ENCODE data around the gene LCN15.

The LCN15 gene

DNA sequence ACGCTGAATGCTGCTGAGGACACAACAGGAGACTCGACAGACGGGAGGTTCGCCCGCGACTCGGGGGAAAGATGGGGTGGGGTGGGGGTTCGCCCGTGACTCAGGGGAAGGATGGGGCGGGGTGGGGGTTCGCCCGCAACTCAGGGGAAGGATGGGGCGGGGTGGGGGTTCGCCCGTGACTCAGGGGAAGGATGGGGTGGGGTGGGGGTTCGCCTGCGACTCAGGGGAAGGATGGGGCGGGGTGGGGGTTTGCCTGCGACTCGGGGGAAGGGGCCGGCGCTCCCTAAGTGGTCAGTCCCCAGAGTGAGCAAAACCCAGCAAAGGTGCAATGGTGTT, 18.2 kb downstream of the LCN15 start:
- no peak for DNase-seq
- TF ChIP-seq, protein P1, sequence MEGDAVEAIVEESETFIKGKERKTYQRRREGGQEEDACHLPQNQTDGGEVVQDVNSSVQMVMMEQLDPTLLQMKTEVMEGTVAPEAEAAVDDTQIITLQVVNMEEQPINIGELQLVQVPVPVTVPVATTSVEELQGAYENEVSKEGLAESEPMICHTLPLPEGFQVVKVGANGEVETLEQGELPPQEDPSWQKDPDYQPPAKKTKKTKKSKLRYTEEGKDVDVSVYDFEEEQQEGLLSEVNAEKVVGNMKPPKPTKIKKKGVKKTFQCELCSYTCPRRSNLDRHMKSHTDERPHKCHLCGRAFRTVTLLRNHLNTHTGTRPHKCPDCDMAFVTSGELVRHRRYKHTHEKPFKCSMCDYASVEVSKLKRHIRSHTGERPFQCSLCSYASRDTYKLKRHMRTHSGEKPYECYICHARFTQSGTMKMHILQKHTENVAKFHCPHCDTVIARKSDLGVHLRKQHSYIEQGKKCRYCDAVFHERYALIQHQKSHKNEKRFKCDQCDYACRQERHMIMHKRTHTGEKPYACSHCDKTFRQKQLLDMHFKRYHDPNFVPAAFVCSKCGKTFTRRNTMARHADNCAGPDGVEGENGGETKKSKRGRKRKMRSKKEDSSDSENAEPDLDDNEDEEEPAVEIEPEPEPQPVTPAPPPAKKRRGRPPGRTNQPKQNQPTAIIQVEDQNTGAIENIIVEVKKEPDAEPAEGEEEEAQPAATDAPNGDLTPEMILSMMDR (IDR thresholded peaks at IDR 0.05; ENCODE audit: low read depth, low read length) = no peak
- Histone ChIP-seq H3K9me3 (ENCODE audit: severe bottlenecking) (no peaks in the 10 kb centered on the region), H3K4me3 (ENCODE audit: low read depth, low read length) (no peak overlapping the region), H3K36me3 (no peaks in the 10 kb centered on the region), H3K27ac (no peak overlapping the region), H3K27me3 (ENCODE audit: insufficient read depth, low read depth, severe bottlenecking) (no peaks in the 10 kb centered on the region)

DNA sequence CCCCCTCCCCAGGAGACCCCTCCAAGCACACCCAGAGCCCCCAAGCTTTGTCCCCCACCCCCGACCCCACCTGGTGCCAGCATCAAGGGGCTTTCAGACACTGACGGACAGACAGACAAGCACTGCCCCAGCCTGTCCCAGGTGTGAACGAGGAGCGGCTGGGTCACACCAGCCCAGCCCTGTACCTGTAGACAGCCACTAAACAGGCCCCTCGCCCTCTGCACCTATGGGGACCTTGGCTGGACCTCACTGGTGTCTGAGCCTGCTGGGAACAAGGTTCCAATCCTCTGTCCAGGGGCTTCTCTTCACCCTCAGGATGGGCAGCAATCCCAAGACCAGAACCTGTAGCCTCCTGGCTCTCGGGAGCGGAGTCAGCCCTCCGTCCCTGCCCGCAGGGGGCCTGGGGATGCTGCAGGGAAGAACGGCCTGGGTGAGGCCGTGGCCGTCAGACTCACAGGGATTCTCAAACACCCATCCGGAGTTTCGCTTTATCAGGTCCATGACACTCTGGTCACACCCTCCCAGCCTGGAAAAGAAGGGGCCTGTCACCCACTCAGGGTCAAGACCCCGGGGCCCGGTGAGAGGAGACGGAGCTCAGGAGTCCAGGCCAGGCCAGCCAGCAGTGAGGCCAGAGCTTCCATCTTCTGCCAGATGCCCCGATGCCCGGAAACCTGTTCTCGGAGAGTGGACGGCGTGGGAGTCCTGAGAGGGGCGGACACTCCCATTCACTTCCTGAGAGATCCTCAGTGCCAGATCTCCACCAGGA, 18.7 kb downstream of the LCN15 start:
- TF ChIP-seq, protein P1 (IDR thresholded peaks at IDR 0.05; ENCODE audit: low read depth, low read length) = no peak
- Histone ChIP-seq H3K9me3 (ENCODE audit: severe bottlenecking) (no peaks in the 10 kb centered on the region), H3K27me3 (ENCODE audit: insufficient read depth, low read depth, severe bottlenecking) (no peaks in the 10 kb centered on the region), H3K36me3 (no peaks in the 10 kb centered on the region), H3K4me3 (ENCODE audit: low read depth, low read length) (no peak overlapping the region), H3K27ac (no peak overlapping the region)
- no peak for DNase-seq

DNA sequence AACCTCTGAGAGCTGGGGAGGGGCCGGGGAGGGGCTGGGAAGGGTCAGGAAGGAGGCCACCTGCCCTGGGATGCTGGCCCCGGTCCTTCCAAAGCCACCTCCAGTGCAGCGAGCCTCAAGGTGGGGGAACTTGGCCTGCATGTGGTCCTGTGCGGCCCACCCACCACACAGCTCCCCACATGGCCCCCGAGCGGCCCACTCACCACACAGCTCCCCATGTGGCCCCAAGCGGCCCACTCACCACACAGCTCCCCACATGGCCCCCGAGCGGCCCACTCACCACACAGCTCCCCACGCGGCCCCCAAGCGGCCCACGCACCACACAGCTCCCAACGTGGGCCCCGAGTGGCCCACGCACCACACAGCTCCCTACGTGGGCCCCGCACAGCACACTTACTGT, 19.5 kb downstream of the LCN15 start:
- Histone ChIP-seq H3K4me3 (ENCODE audit: low read depth, low read length) (no peak overlapping the region), H3K27me3 (ENCODE audit: insufficient read depth, low read depth, severe bottlenecking) (no peaks in the 10 kb centered on the region), H3K9me3 (ENCODE audit: severe bottlenecking) (no peaks in the 10 kb centered on the region), H3K27ac (no peak overlapping the region), H3K36me3 (no peaks in the 10 kb centered on the region)
- TF ChIP-seq, protein P1 (IDR thresholded peaks at IDR 0.05; ENCODE audit: low read depth, low read length) = no peak
- DNase-seq = no peak

DNA sequence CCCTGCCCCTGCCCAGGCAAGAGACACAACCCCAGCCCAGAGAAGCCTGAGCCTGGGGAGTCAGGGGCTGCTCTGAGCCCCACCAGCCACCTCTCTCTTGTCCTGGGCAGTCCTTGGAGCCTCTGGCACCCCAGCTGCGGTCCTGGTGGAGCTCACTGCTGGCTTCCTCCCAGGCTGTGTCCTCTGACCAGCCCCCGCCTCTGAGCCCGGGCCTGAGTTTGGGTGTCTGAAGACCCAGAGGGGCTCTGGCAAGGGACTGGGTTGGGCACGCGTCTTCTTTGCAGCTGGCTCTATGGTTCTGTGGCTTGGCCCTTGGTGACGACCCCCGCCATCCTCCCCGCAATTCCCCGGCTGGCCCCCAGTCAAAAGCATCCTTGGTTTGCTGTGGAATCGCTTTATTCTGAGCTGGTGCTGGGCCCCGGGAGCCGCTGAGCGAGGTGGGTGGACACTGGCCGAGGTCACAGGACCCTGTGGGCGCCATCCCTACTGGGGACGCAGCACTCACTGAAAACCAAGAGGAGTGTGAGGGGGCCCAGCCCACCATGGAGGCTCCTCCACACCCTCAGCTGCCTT, 20.6 kb downstream of the LCN15 start:
- TF ChIP-seq, protein P1 (IDR thresholded peaks at IDR 0.05; ENCODE audit: low read depth, low read length) = no peak
- no peaks in the 10 kb centered on the region for H3K27me3 ChIP-seq (ENCODE audit: insufficient read depth, low read depth, severe bottlenecking)
- no peak for DNase-seq

DNA sequence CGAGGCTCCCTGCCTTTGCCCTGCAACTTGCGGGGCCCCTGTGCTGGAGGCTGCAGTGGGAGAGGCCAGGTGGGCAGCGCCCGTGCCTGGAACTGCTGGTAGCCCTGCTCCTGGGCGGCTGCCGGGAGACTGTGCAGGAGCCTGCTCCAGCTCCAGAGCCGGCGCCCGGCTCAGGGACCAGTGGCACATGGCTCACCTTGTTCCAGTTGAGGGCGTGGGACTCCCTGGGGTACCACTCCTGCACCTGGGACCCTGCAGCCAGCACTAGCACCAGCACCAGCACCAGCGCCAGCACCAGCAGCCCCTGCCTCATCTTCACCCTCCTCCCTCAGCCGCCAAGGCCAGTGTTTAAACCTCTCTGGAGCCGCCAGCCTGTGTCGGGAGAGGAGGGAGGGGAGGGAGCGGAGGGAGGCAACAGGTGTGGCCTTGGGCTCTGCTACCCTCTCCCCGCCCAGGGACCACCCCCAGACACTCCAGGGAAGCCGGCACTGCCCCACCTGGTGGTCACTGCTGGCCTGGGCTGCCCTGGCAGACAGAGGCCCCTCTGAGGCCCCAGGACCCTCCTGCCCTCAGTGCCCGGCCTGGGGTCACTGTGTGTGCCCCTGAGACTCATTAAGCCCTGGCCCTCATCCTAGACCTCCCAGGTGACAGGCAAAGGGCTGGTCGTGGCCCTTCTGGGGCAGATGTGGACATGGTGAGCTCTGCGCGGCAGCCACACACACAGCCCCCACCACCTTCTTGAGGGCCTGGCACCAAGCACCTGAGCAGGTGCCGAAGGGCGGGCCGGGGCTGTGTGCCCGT, 21.5 kb downstream of the LCN15 start, which contains the start of gene LCN10:
TSS of gene LCN10 (minus strand) at position 350 of the 801 bp plus-strand sequence. CDS start at position 313, 37 bp downstream.
- Histone ChIP-seq H3K4me3 (ENCODE audit: low read depth, low read length) (no peak within 1 kb of the TSS), H3K36me3 (no peaks in the 10 kb centered on the region), H3K27me3 (ENCODE audit: insufficient read depth, low read depth, severe bottlenecking) (no peaks in the 10 kb centered on the region), H3K27ac (no peak within 1 kb of the TSS), H3K9me3 (ENCODE audit: severe bottlenecking) (no peaks in the 10 kb centered on the region)
- peak; percentile 91 for DNase-seq
- TF ChIP-seq, protein P1 (IDR thresholded peaks at IDR 0.05; ENCODE audit: low read depth, low read length) = peak; percentile 82

More for the DNA sequence above, 20.6 kb downstream of the LCN15 start:
- H3K4me3 ChIP-seq (ENCODE audit: low read depth, low read length) = no peak overlapping the region
- H3K36me3 ChIP-seq = no peaks in the 10 kb centered on the region
- H3K27ac ChIP-seq = no peak overlapping the region
- no peaks in the 10 kb centered on the region for H3K9me3 ChIP-seq (ENCODE audit: severe bottlenecking)
